Measurements from ENCODE around the gene PLEK. TPM values are rescaled to one million over a fixed set of nuclear protein-coding genes. Genes with fewer than 3 reads are reported as not detected.
A peak's percentile ranks its signal among the peaks of the same experiment; 100 is the strongest.
"Not testable (repeated sequence)": the region's sequence is repeated elsewhere in the genome, so short reads cannot be mapped to it uniquely, and the experiment has no call there.

PLEK gene
- polyA plus RNA-seq, 3 donors from 2014 or later, result 494 to 692 (median 535) TPM

DNA sequence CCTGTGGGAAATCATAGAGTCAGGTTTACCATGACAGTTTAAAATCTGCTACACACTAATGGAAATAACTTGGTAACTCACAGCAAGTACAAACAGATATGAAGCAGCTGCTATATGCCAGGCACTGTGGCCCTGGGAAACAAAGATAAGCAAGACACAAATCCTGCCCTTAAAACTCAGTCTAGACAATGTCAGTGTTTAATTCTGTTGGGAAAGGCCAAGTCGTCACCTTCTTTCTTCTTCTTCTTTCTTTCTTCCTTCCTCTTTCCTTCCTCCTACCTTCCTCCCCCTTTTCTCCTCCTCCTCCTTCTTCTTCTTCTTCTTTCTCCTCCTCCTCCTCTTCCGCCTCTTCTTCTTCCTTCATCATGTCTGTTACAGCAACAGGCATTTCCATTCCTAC lies 26.8 kb downstream of the PLEK start:
- peaks cover 90 to 99% of the 10 kb centered on the region in 2 donors for H3K4me1 Mint-ChIP-seq
- no peak for DNase-seq
- no peaks in the 10 kb centered on the region for H3K9me3 Mint-ChIP-seq
- H3K36me3 Mint-ChIP-seq, result peaks cover 67 to 93% (median 72%) of the 10 kb centered on the region in 3 donors
- peak overlapping the region in 4 of 5 donors; percentile 1 to 58 (median 22) for H3K4me3 Mint-ChIP-seq
- H3K27ac Mint-ChIP-seq, result peak overlapping the region; percentile 67 to 97 (median 84)
- H3K27me3 Mint-ChIP-seq (ENCODE audit: low read depth in 3 of 3), result peaks cover 0 to 5% (median 2%) of the 10 kb centered on the region in 3 donors

DNA sequence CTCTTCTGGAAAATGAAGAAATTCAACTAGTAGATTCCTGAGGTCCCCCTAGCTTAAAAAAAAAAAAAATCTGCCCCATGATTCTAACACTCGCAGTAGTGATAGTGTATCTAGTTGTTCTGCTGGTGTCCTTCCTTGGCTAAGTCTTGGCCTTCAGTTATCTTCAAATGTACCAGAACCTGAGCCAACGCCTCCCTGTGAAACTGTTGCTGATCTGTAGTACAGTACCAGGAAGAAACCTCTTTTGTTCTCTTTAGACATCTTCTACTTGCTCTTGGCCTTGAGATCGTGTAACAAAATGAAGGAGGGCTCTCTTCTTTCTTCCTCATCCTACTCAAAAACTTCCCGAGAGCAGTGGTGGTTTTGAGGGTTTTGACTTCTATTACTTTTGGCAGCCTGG lies 31.0 kb downstream of the PLEK start:
- Mint-ChIP-seq H3K27me3 (ENCODE audit: low read depth in 3 of 3) (peaks cover 0 to 2% (median 2%) of the 10 kb centered on the region in 3 donors), H3K36me3 (peaks cover 81 to 94% (median 84%) of the 10 kb centered on the region in 3 donors), H3K4me3 (peak overlapping the region in 3 of 5 donors; percentile 37 to 72 (median 52)), H3K9me3 (peaks cover 0 to 13% (median 5%) of the 10 kb centered on the region in 6 donors), H3K27ac (peak overlapping the region; percentile 86 to 92 (median 88)), H3K4me1 (peaks cover 86 to 99% of the 10 kb centered on the region in 2 donors)
- DNase-seq, result no peak

DNA sequence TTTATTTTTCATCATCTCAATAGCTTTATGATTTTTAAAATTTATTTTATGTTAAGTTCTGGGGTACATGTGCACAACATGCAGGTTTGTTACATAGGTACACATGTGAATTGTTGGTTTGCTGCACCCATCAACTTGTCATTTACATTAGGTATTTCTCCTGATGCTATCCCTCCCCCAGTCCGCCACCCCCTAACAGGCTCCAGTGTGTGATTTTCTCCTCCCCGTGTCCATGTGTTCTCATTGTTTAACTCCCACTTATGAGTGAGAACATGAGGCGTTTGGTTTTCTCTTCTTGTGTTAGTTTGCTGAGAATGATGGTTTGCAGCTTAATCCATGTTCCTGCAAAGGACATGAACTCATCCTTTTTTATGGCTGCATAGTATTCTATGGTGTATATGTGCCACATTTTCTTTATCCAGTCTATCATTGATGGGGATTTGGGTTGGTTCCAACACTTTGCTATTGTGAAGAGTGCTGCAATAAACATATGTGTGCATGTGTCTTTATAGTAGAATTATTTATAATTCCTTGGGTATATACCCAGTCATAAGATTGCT lies 32.7 kb downstream of the PLEK start:
- peak overlapping the region; percentile 33 to 97 (median 90) for H3K27ac Mint-ChIP-seq
- peaks cover 87 to 99% of the 10 kb centered on the region in 2 donors for H3K4me1 Mint-ChIP-seq
- DNase-seq; H3K27me3 Mint-ChIP-seq (ENCODE audit: low read depth in 3 of 3): not testable (repeated sequence)
- H3K4me3 Mint-ChIP-seq, result peak overlapping the region in 2 of 5 donors; percentile 30 to 42
- H3K36me3 Mint-ChIP-seq, result peaks cover 85 to 96% (median 89%) of the 10 kb centered on the region in 3 donors
- H3K9me3 Mint-ChIP-seq, result peaks cover 0 to 20% (median 8%) of the 10 kb centered on the region in 6 donors

DNA sequence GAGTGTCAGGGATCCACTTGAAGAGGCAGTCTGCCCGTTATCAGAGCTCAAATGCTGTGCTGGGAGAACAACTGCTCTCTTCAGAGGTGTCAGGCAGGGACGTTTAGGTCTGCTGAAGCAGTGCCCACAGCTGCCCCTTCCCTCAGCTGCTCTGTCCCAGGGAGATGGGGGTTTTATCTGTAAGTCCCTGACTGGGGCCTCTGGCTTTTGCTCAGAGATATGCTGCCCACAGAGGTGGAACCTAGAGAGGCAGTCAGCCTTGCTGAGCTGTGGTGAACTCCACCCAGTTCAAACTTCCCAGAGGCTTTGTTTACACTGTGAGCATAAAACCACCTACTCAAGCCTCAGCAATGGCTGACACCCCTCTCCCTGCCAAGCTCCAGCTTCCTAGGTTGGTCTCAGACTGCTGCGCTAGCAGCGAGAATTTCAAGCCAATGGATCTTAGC lies 38.1 kb downstream of the PLEK start:
- H3K27ac Mint-ChIP-seq, result peak overlapping the region; percentile 71 to 97 (median 87)
- peak overlapping the region in 4 of 5 donors; percentile 66 to 79 (median 72) for H3K4me3 Mint-ChIP-seq
- H3K27me3 Mint-ChIP-seq (ENCODE audit: low read depth in 3 of 3), result peaks cover 0 to 6% (median 2%) of the 10 kb centered on the region in 3 donors
- H3K4me1 Mint-ChIP-seq, result peaks cover 86 to 90% of the 10 kb centered on the region in 2 donors
- DNase-seq, result peak in 1 of 3 donors; percentile 39
- peaks cover 55 to 88% (median 75%) of the 10 kb centered on the region in 3 donors for H3K36me3 Mint-ChIP-seq
- peaks cover 11 to 34% (median 21%) of the 10 kb centered on the region in 6 donors for H3K9me3 Mint-ChIP-seq

GRCh38 chr2:68404164-68404563 lies 39.1 kb downstream of the PLEK start:
- peaks cover 82 to 87% of the 10 kb centered on the region in 2 donors for H3K4me1 Mint-ChIP-seq
- H3K4me3 Mint-ChIP-seq, result peak overlapping the region in 2 of 5 donors; percentile 66 to 79
- peak overlapping the region; percentile 10 to 97 (median 84) for H3K27ac Mint-ChIP-seq
- peaks cover 0 to 6% (median 2%) of the 10 kb centered on the region in 3 donors for H3K27me3 Mint-ChIP-seq (ENCODE audit: low read depth in 3 of 3)
- peaks cover 47 to 81% (median 66%) of the 10 kb centered on the region in 3 donors for H3K36me3 Mint-ChIP-seq
- H3K9me3 Mint-ChIP-seq, result peaks cover 13 to 37% (median 23%) of the 10 kb centered on the region in 6 donors
- no peak for DNase-seq

DNA sequence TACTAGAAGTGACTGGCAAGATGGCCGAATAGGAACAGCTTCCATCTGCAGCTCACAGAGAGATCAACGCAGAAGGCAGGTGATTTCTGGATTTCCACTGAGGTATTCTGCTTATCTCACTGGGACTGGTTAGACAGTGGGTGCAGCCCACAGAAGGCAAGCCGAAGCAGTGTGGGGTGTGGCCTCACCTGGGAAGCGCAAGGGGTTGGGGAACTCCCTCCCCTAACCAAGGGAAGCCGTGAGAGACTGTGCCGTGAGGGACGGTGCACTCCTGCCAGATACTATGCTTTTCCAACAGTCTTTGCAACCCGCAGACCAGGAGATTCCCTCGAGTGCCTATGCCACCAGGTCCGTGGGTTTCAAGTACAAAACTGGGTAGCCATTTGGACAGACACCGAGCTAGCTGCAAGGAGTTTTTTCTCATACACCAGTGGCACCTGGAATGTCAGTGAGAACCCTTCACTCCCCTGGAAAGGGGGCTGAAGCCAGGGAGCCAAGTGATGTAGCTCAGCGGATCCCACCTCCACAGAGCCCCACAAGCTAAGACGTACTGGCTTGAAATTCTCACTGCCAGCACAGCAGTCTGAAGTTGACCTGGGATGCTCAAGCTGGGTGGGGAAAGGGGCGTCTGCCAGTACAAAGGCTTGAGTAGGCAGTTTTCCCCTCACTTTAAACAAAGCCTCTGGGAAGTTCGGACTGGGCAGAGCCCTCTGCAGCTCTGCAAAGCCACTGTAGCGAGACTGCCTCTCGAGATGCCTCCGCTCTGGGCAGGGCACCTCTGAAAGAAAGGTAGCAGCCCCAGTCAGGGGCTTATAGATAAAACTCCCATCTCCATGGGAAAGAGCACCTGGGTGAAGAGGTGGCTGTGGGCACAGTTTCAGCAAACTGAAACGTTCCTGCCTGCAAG lies 40.1 kb downstream of the PLEK start:
- Mint-ChIP-seq H3K36me3 (peaks cover 38 to 71% (median 56%) of the 10 kb centered on the region in 3 donors), H3K27ac (peak overlapping the region; percentile 10 to 80 (median 70)), H3K4me3 (no peak overlapping the region), H3K9me3 (peaks cover 13 to 34% (median 23%) of the 10 kb centered on the region in 6 donors), H3K27me3 (ENCODE audit: low read depth in 3 of 3) (peaks cover 0 to 6% (median 2%) of the 10 kb centered on the region in 3 donors), H3K4me1 (peaks cover 83 to 87% of the 10 kb centered on the region in 2 donors)
- DNase-seq, result no peak

DNA sequence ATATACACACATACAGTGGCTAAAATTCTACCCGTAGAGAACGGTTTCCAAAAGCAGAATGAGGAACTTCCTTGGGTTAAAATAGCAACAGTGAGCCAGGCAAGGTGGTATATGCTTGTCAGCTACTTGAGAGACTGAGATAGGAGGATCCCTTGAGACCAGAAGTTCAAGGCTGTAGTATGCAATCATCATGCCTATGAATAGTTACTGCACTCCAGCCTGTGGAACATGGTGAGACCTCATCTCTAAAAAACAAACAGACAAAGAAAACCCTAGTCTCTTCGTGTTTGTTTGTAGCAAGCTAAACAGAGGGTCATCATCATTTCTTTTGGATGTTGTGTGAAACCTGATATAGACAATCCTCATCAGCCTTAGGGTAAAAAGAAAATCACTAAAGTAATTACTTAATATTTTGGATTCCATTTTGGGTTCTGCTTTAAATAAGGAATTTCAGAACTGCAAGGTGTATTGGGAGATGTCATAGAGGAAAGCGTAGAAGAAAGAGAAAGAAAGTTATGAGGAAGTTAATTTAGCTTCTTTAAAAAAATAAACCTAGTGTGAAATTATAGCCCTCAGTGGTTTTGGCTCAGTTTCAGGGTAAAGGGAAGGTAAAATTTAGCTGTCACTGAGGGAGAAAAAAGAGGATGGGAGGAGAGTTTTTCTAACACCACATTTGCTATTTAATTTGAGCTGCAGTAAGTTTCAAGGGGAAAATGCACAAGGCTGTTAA lies 46.5 kb downstream of the PLEK start:
- H3K4me1 Mint-ChIP-seq, result peaks cover 86 to 97% of the 10 kb centered on the region in 2 donors
- peak in 1 of 3 donors; percentile 46 for DNase-seq
- H3K27me3 Mint-ChIP-seq (ENCODE audit: low read depth in 3 of 3), result peaks cover 0 to 3% (median 2%) of the 10 kb centered on the region in 3 donors
- peaks cover 6 to 20% (median 12%) of the 10 kb centered on the region in 6 donors for H3K9me3 Mint-ChIP-seq
- H3K27ac Mint-ChIP-seq, result peak overlapping the region; percentile 65 to 90 (median 82)
- H3K36me3 Mint-ChIP-seq, result peaks cover 4 to 19% (median 11%) of the 10 kb centered on the region in 3 donors
- H3K4me3 Mint-ChIP-seq, result peak overlapping the region; percentile 66 to 89 (median 70)

DNA sequence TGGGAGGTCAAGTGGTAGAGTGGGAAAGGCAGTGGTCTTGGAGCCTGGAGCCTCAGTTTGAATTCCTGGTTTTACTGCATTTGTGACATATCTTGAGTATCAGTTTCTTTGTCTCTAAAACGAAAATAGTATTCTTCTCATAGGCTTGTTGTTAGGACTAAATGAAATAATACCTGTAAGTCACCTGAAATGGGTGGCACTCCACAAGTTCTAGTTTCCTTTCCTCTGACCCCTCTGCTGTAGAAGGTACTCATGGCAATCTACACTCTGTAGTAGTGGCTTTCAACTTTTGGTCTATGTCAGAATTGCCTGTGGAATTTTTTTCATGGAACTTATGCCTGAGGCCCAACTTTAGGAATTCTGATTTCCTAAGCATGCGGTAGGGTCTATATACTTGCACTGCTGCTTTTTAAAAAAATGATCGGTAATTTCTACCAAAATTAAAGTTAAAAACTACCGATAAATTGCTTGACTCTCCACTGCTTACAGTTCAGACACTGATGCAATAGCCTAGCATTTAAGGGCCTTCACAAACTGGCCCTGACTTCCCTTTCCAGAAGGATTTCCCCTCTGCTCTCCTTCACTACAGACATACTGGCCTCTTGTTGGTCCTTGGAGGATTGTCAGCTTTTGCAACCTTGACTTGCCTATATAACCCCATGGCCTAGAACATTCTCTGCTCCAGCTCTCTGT lies 47.2 kb downstream of the PLEK start:
- peaks cover 0 to 3% (median 0%) of the 10 kb centered on the region in 3 donors for H3K27me3 Mint-ChIP-seq (ENCODE audit: low read depth in 3 of 3)
- peaks cover 5 to 13% (median 10%) of the 10 kb centered on the region in 6 donors for H3K9me3 Mint-ChIP-seq
- DNase-seq, result no peak
- H3K4me3 Mint-ChIP-seq, result peak overlapping the region; percentile 66 to 89 (median 70)
- peaks cover 86 to 97% of the 10 kb centered on the region in 2 donors for H3K4me1 Mint-ChIP-seq
- peaks cover 4 to 11% (median 5%) of the 10 kb centered on the region in 3 donors for H3K36me3 Mint-ChIP-seq
- peak overlapping the region; percentile 65 to 90 (median 82) for H3K27ac Mint-ChIP-seq

GRCh38 chr2:68413466-68413865 lies 48.4 kb downstream of the PLEK start:
- H3K27me3 Mint-ChIP-seq (ENCODE audit: low read depth in 3 of 3), result peaks cover 0 to 3% (median 0%) of the 10 kb centered on the region in 3 donors
- H3K36me3 Mint-ChIP-seq, result no peaks in the 10 kb centered on the region
- H3K4me1 Mint-ChIP-seq, result peaks cover 90 to 97% of the 10 kb centered on the region in 2 donors
- no peak for DNase-seq
- peak overlapping the region; percentile 57 to 95 (median 82) for H3K27ac Mint-ChIP-seq
- peak overlapping the region; percentile 2 to 69 (median 39) for H3K4me3 Mint-ChIP-seq
- peaks cover 0 to under 1% (median under 1%) of the 10 kb centered on the region in 6 donors for H3K9me3 Mint-ChIP-seq

- H3K4me1 Mint-ChIP-seq, result peaks cover 93 to 100% of the 10 kb centered on the region in 2 donors
- no peak overlapping the region for H3K4me3 Mint-ChIP-seq
- peak overlapping the region in 4 of 6 donors; percentile 74 to 95 (median 80) for H3K27ac Mint-ChIP-seq
- peaks cover 0 to 3% (median 0%) of the 10 kb centered on the region in 3 donors for H3K27me3 Mint-ChIP-seq (ENCODE audit: low read depth in 3 of 3)
- no peaks in the 10 kb centered on the region for H3K36me3 Mint-ChIP-seq
- no peak for DNase-seq
- no peaks in the 10 kb centered on the region for H3K9me3 Mint-ChIP-seq
Observed at GRCh38 chr2:68414452-68414851, 49.4 kb downstream of the PLEK start.

DNA sequence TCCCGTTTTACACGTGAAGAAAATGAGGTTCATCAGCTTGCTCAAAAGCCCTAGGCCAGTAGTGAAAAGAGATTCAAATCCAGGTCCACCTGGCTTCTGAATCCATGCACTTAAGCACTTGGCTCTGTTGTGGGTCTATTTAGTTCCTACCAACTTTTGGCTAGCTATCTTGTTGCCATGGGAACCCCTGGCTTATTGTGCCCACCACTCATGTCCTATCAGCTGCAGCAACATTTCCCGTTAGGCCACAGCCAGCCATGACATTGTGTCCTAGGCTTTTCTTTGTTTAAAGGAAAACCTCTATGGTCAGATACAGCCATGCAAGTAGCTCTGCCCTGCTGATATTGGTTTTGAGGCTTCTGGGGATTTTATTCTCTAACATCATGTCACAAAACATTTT lies 49.8 kb downstream of the PLEK start:
- Mint-ChIP-seq H3K9me3 (no peaks in the 10 kb centered on the region), H3K27me3 (ENCODE audit: low read depth in 3 of 3) (peaks cover 0 to 3% (median 0%) of the 10 kb centered on the region in 3 donors), H3K4me1 (peaks cover 93 to 100% of the 10 kb centered on the region in 2 donors), H3K4me3 (no peak overlapping the region), H3K27ac (peak overlapping the region in 5 of 6 donors; percentile 18 to 95 (median 74)), H3K36me3 (no peaks in the 10 kb centered on the region)
- DNase-seq, result no peak

GRCh38 chr2:68415521-68415920 lies 50.4 kb downstream of the PLEK start:
- no peak for DNase-seq
- Mint-ChIP-seq H3K36me3 (no peaks in the 10 kb centered on the region), H3K27me3 (ENCODE audit: low read depth in 3 of 3) (peaks cover 0 to 3% (median 0%) of the 10 kb centered on the region in 3 donors), H3K9me3 (no peaks in the 10 kb centered on the region), H3K27ac (peak overlapping the region in 4 of 6 donors; percentile 29 to 95 (median 62)), H3K4me1 (peaks cover 92 to 100% of the 10 kb centered on the region in 2 donors), H3K4me3 (no peak overlapping the region)
